Osteoblast (primary cell): Measurements from ENCODE around the gene CDC16. TPM values are rescaled to one million over a fixed set of nuclear protein-coding genes. Genes with fewer than 3 reads are reported as not detected.

ENCODE experiments used
- DNase-seq: peaks from one replicate; pipeline ENCODE4 v3.0.0; 2011; ENCODE audit warnings: low spot score, mixed read lengths; ENCODE audit not compliant: insufficient read length; ENCODE audit errors: missing footprints
- H2AFZ ChIP-seq: 2 replicates; pipeline ENCODE4 v1.6.0; 2011; ENCODE audit warnings: mild to moderate bottlenecking, low read length
- H3K27ac ChIP-seq: 2 replicates; pipeline ENCODE4 v1.5.1; 2011; ENCODE audit warnings: mild to moderate bottlenecking, low read depth, low read length, moderate library complexity
- H3K27me3 ChIP-seq: 2 replicates; pipeline ENCODE4 v1.6.0; 2012; ENCODE audit warnings: mild to moderate bottlenecking, control low read depth, inconsistent platforms, low read length, moderate library complexity; ENCODE audit not compliant: insufficient read depth
- H3K36me3 ChIP-seq: 2 replicates; pipeline ENCODE4 v1.5.1; 2011; ENCODE audit warnings: mild to moderate bottlenecking, low read length, control low read depth, moderate library complexity; ENCODE audit not compliant: insufficient read depth
- H3K4me1 ChIP-seq: 2 replicates; pipeline ENCODE4 v1.5.1; 2011; ENCODE audit warnings: mild to moderate bottlenecking, low read length, control low read depth, moderate library complexity; ENCODE audit not compliant: insufficient read depth
- H3K4me2 ChIP-seq: 2 replicates; pipeline ENCODE4 v1.6.0; 2011; ENCODE audit warnings: mild to moderate bottlenecking, low read length; ENCODE audit not compliant: insufficient read depth
- H3K4me3 ChIP-seq: fragments of 200-600 bp; sonication (generic); 3 replicates; pipeline ENCODE4 v1.5.1; 2012; ENCODE audit warnings: mild to moderate bottlenecking, low read length, inconsistent platforms; ENCODE audit not compliant: insufficient read depth
- H3K79me2 ChIP-seq: 2 replicates; pipeline ENCODE4 v1.6.0; 2012; ENCODE audit warnings: mild to moderate bottlenecking, low read length, control low read depth, inconsistent platforms; ENCODE audit not compliant: insufficient read depth
- H3K9me3 ChIP-seq: 2 replicates; pipeline ENCODE4 v1.5.1; 2011; ENCODE audit warnings: low read depth, low read length, control low read depth
- H4K20me1 ChIP-seq: 2 replicates; pipeline ENCODE4 v1.6.0; 2012; ENCODE audit warnings: mild to moderate bottlenecking, low read length, control low read depth; ENCODE audit not compliant: insufficient read depth
- CTCF ChIP-seq: IDR thresholded peaks from 2 replicates; pipeline ENCODE4 v1.5.1; 2011; ENCODE audit warnings: mild to moderate bottlenecking, low read depth, low read length, moderate library complexity; ENCODE audit errors: extremely low read depth
- total RNA-seq: library from RNA; depleted of rRNA; stranded (reverse); fragments of >200 nt; gene quantifications from 2 replicates; pipeline ENCODE4 v1.2.3, GENCODE V29; 2012

CDC16 gene
- total RNA-seq, 1 donor, result 82.2 TPM

DNA sequence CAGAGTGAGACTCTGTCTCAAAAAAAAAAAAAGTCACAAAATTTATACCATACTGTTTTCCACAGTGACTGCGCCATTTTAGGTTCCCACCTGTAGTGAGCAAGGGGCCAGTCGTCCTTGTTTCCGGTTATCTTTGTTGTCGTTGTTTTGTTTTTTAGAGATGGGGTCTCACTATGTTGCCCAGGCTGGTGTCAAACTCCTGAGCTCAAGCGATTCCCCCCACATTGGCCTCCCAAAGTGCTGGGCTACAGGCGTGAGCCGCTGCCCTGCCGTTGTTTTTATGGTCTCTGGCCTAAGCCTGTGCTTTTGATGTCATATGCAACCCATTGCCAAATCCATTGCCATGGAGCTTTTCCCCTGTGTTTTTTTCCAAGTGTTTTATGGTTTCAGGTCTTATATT, 50.0 kb downstream of the CDC16 start:
- Histone ChIP-seq H3K27me3 (no peaks in the 10 kb centered on the region), H3K4me2 (no peak overlapping the region), H3K4me3 (no peak overlapping the region), H3K79me2 (peaks cover 56% of the 10 kb centered on the region), H2AFZ (no peak overlapping the region), H3K27ac (peak overlapping the region; percentile 85), H3K9me3 (no peaks in the 10 kb centered on the region), H3K4me1 (peaks cover 44% of the 10 kb centered on the region), H3K36me3 (peaks cover 48% of the 10 kb centered on the region), H4K20me1 (peaks cover 6% of the 10 kb centered on the region)
- DNase-seq, result no peak
- no peak for TF ChIP-seq CTCF

DNA sequence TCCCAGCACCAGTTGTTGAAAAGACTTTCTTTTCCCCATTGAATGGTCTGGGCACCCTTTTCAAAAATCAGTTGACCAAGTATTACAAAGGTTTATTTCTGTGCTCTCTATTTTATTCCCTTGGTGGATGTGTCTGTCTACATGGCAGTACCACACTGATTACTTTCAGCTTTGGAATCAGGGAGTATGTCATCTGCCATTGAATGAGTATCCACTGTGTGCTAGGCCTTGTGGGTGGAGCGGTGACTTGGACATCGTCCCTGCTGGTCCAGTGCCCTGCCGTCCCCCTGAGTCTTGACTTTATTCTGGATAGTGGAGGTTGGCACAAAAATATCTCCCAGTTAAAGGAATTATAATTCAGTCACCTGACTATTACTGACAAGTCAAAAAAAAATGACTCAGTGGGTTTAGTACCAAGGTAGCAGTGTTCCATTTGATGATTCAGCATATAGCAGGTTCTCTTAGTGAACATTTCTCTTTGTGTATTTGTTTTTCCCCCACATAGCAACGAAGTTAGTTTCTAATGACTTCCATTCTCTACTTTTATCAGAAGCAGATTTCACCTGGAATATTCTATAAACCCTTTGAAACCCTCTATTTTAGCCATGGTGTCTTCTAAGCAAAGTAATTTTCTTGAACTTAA, 50.6 kb downstream of the CDC16 start:
- H3K9me3 ChIP-seq, result no peaks in the 10 kb centered on the region
- H3K27ac ChIP-seq, result peak overlapping the region; percentile 85
- H3K36me3 ChIP-seq, result peaks cover 52% of the 10 kb centered on the region
- H2AFZ ChIP-seq, result no peak overlapping the region
- no peak overlapping the region for H3K4me3 ChIP-seq
- TF ChIP-seq CTCF, result no peak
- no peak overlapping the region for H3K4me2 ChIP-seq
- DNase-seq, result peak; percentile 52
- H3K27me3 ChIP-seq, result no peaks in the 10 kb centered on the region
- peaks cover 38% of the 10 kb centered on the region for H3K4me1 ChIP-seq
- peaks cover 62% of the 10 kb centered on the region for H3K79me2 ChIP-seq
- H4K20me1 ChIP-seq, result peaks cover 7% of the 10 kb centered on the region

DNA sequence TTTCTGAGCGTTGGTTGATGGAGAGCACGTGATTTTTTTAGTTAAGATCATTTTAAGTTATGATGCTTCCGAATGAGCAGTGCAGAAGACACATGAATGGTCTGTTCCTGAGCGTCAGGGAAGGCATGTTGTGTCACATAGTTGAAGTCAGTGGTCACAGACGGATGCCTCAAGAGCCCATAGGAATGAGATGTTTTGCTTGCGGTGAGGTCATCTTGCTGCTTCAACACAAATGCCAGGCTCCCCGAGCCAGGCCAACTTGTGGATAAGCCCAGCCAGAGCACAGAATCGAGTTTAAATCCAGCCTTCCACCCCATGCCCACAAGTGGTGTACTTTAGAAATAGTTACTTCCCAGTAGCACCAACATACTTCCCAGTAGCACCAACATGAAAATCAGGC, 52.1 kb downstream of the CDC16 start:
- DNase-seq, result peak; percentile 96
- Histone ChIP-seq H3K4me2 (no peak overlapping the region), H2AFZ (no peak overlapping the region), H3K4me3 (no peak overlapping the region), H3K27me3 (no peaks in the 10 kb centered on the region), H3K4me1 (peaks cover 30% of the 10 kb centered on the region), H3K9me3 (no peaks in the 10 kb centered on the region), H3K36me3 (peaks cover 59% of the 10 kb centered on the region), H3K79me2 (peaks cover 64% of the 10 kb centered on the region), H3K27ac (peak overlapping the region; percentile 85), H4K20me1 (peaks cover 7% of the 10 kb centered on the region)
- no peak for TF ChIP-seq CTCF

- Histone ChIP-seq H3K27me3 (no peaks in the 10 kb centered on the region), H3K4me2 (no peak overlapping the region), H4K20me1 (peaks cover 7% of the 10 kb centered on the region), H3K4me1 (peaks cover 24% of the 10 kb centered on the region), H2AFZ (no peak overlapping the region), H3K79me2 (peaks cover 57% of the 10 kb centered on the region), H3K27ac (peak overlapping the region; percentile 9), H3K36me3 (peaks cover 68% of the 10 kb centered on the region), H3K9me3 (no peaks in the 10 kb centered on the region), H3K4me3 (no peak overlapping the region)
- TF ChIP-seq CTCF, result no peak
- peak; percentile 38 for DNase-seq
These were observed 53.5 kb downstream of the CDC16 start for GRCh38 chr13:114288157-114288591.
